ENCODE data around the gene CPB1.

Gene CPB1

GRCh38 chr3:148906667-148907066 lies 79.1 kb downstream of the CPB1 start:
- no peaks in the 10 kb centered on the region for H3K79me2 ChIP-seq (ENCODE audit: insufficient read depth, low read length)
- no peak overlapping the region for H2AFZ ChIP-seq (ENCODE audit: low read depth, low read length)
- no peak for DNase-seq
- H3K36me3 ChIP-seq (ENCODE audit: insufficient read depth, low read length): no peaks in the 10 kb centered on the region
- H3K27me3 ChIP-seq (ENCODE audit: insufficient read depth, low read length, poor library complexity): peaks cover 3% of the 10 kb centered on the region
- H3K4me3 ChIP-seq (ENCODE audit: low read depth in 1 of 2, low read length in 2 of 2): no peak overlapping the region
- H3K4me1 ChIP-seq (ENCODE audit: insufficient read depth, low read length): no peaks in the 10 kb centered on the region
- no peak overlapping the region for H3K27ac ChIP-seq (ENCODE audit: low read length)
- TF ChIP-seq, protein P1, sequence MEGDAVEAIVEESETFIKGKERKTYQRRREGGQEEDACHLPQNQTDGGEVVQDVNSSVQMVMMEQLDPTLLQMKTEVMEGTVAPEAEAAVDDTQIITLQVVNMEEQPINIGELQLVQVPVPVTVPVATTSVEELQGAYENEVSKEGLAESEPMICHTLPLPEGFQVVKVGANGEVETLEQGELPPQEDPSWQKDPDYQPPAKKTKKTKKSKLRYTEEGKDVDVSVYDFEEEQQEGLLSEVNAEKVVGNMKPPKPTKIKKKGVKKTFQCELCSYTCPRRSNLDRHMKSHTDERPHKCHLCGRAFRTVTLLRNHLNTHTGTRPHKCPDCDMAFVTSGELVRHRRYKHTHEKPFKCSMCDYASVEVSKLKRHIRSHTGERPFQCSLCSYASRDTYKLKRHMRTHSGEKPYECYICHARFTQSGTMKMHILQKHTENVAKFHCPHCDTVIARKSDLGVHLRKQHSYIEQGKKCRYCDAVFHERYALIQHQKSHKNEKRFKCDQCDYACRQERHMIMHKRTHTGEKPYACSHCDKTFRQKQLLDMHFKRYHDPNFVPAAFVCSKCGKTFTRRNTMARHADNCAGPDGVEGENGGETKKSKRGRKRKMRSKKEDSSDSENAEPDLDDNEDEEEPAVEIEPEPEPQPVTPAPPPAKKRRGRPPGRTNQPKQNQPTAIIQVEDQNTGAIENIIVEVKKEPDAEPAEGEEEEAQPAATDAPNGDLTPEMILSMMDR (IDR thresholded peaks at IDR 0.05; ENCODE audit: borderline replicate concordance, extremely low read depth, low read length, poor library complexity, severe bottlenecking): no peak
- TF ChIP-seq EZH2 (IDR thresholded peaks at IDR 0.05; ENCODE audit: borderline replicate concordance, low read depth, low read length, severe bottlenecking): no peak
- H3K9ac ChIP-seq (ENCODE audit: low read depth, low read length): no peak overlapping the region
- ATAC-seq (ENCODE audit: insufficient read depth, low read depth): no peak
- no peaks in the 10 kb centered on the region for H4K20me1 ChIP-seq (ENCODE audit: insufficient read depth, low read length)
- no peaks in the 10 kb centered on the region for H3K9me3 ChIP-seq (ENCODE audit: insufficient read depth, low read length, severe bottlenecking)
- no peak overlapping the region for H3K4me2 ChIP-seq (ENCODE audit: insufficient read depth, low read length)

Data from DND-41 (cell line).